ENCODE data around the gene NSUN4.

Gene NSUN4

DNA sequence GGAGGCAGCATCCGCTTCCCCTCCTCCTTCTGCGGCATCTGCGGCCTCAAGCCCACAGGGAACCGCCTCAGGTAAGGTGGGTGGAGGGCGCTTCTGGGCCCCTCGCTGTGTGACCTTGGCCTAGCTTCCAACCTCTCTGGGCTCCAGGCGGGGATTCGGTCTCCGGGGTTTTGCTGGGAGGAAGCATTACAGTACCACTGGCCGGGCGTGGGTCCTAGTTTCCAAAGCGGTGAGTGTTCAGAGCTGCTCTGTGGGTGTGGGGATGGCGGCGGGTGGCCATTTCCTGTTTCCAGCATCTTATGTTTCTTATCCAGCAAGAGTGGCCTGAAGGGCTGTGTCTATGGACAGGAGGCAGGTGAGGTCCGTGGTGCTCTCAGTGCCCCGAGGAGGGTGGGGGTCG lies 65.1 kb downstream of the NSUN4 start:
- no peak for DNase-seq (ENCODE audit: low read depth, low spot score)

DNA sequence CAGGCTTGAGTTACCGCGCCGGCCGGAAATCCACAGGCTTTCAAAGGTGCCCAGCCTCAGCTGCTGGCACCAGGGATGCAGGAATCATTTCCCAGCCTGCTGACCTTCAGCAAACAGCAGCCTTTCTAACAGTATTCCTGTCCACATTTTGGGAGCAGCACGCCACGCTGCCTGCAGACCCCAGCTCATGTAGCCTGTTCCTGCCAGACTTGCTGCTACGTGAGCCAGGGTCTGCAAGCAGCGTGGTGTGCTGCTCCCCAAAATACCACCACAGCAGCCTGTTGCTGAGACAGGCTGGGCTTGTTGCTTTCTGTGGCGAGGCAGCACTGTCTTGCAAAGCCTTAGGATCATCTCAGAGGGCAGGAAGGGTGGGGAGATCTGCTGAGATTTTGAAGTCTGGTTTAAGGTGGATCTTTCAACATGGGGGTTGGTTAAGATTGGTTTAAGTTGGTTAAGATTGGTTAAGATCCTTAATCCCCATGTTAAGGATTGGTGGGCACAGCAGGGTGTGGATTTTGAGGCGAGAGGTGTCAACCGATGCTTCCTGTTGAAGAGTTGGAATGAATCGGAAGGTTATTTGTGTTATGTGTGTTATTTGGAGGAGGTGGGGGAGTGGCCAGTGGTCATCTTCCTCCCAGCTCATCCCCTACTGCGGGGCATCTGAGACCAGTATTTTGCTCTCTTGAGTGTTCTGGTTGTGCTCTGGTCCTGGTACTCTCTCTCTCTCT lies 66.4 kb downstream of the NSUN4 start:
- DNase-seq (ENCODE audit: low read depth, low spot score), result no peak

DNA sequence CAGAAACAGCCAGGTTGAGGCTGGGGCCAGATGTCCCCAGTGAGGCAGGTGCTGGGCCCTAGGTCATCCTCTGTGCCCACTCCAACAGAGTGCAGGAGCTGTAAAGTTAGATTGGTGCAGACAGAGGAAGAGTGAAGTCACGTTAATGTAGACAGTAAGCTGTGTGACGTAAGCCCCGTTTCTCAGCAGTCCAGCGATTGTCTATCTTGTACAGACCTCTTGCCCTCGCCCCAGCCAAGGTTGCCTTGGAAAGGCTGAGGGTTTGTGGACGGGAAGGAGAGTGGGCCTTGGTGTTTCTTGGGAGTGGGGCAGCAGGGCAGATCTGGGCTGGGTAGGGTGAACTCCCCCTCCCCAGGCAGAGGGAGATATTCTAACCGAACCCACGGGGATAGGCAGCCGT lies 67.0 kb downstream of the NSUN4 start:
- no peak for DNase-seq (ENCODE audit: low read depth, low spot score)

DNA sequence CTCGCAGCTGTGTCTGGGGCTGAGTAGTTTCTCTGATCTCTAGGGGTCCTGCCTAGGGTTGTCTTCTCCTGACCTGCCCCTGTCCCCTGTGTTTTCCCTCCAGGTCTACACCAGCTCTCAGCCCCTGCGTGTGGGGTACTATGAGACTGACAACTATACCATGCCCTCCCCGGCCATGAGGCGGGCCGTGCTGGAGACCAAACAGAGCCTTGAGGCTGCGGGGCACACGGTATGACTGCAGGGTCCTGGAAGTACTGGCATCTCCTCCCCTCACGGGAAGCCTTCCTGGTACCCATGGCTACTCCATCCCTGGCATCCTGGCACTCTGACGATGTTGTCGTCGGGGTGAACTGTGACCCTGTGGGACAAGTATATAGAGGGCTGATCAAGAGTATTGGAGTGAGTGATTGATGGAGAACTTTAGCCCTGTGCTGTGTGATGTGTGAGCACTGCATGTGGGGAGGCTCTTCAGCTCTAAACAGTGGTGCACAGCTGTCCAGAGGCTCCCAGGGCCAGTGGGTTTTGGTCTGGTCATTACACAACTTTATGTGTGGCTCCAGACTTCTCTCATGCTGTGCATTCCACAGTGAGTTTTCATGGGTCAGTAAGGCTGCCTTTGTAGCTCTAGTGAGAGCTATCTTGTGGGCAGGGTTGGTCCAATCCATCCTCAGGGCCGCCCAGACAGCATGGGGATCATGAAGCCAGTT lies 67.9 kb downstream of the NSUN4 start:
- DNase-seq (ENCODE audit: low read depth, low spot score), result no peak

- no peak for DNase-seq (ENCODE audit: low read depth, low spot score)
These were observed 68.4 kb downstream of the NSUN4 start for GRCh38 chr1:46409063-46409372.

DNA sequence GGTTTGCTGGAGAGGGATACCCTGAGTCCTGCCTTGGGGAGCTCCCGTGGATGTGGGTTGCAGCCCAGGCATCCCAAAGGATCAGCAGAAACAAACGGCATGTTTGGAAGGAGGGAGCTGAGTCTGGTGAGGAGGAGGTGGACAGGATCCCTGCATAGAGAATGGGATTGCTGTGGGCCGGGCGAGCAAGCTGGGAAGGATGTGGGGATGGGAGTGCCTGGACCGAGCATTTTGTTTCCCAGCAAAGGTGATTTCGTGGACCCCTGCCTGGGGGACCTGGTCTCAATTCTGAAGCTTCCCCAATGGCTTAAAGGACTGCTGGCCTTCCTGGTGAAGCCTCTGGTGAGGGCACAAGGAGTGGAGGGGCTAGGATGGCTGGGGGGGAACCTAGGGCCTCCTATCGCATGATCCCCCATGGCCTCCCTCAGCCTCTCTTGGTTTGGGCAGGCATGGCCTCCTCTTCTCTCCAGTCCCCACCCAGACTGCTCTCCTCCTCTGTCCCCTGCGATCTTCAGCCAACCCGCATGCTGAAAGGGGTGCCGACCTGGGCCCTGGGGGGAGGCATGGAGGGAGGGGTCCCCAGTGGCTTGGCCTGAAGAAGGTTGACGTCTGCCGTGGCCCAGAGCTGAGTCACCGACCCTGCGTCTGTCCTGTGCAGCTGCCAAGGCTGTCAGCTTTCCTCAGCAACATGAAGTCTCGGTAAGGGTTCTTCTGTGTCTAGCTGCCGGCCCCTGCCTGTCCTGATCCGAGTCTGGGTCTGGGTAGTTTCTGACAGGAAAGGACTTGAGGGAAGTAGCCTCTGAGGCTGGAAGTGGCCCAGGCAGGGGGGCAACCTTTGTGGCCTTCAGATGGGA lies 69.8 kb downstream of the NSUN4 start:
- DNase-seq (ENCODE audit: low read depth, low spot score), result no peak

GRCh38 chr1:46411010-46411405 lies 70.4 kb downstream of the NSUN4 start:
- no peak for DNase-seq (ENCODE audit: low read depth, low spot score)

Measured in smooth muscle cell of the brain vasculature (primary cell).